Measurements from ENCODE around the gene SFTA2.
A peak's percentile ranks its signal among the peaks of the same experiment; 100 is the strongest.
"Not testable (repeated sequence)": the region's sequence is repeated elsewhere in the genome, so short reads cannot be mapped to it uniquely, and the experiment has no call there.

The SFTA2 gene

GRCh38 chr6:30931969-30932645 lies at the start of gene SFTA2:
TSS of gene SFTA2 (minus strand) at chr6:30932170. CDS start at chr6:30932096, 74 bp downstream.
- no peak for DNase-seq

GRCh38 chr6:30979690-30980089 lies 47.7 kb upstream of the SFTA2 start:
- DNase-seq, result no peak

- no peak for DNase-seq
Observed at GRCh38 chr6:30979141-30979540, 47.2 kb upstream of the SFTA2 start.

- DNase-seq, result no peak
Observed at GRCh38 chr6:30974490-30975252, 42.7 kb upstream of the SFTA2 start.

GRCh38 chr6:30972816-30973215 lies 40.8 kb upstream of the SFTA2 start:
- no peak for DNase-seq

- DNase-seq, result no peak
Observed at GRCh38 chr6:30970946-30971345, 39.0 kb upstream of the SFTA2 start.

- not testable (repeated sequence) for DNase-seq
Observed at GRCh38 chr6:30969171-30969570, 37.2 kb upstream of the SFTA2 start.

GRCh38 chr6:30966154-30966553 lies 34.2 kb upstream of the SFTA2 start:
- no peak for DNase-seq

GRCh38 chr6:30965140-30965601 lies 33.2 kb upstream of the SFTA2 start:
- no peak for DNase-seq

- no peak for DNase-seq
Observed at GRCh38 chr6:30964075-30964474, 32.1 kb upstream of the SFTA2 start.

GRCh38 chr6:30963641-30964040 lies 31.7 kb upstream of the SFTA2 start:
- DNase-seq, result no peak

- no peak for DNase-seq
Observed at GRCh38 chr6:30962716-30963115, 30.7 kb upstream of the SFTA2 start.

GRCh38 chr6:30960907-30961673 lies 29.1 kb upstream of the SFTA2 start:
- no peak for DNase-seq

GRCh38 chr6:30957716-30958115 lies 25.7 kb upstream of the SFTA2 start:
- DNase-seq, result no peak

GRCh38 chr6:30955367-30956042 lies 23.5 kb upstream of the SFTA2 start:
- DNase-seq, result peak; percentile 69

GRCh38 chr6:30954631-30955366 lies 22.8 kb upstream of the SFTA2 start:
- no peak for DNase-seq

- no peak for DNase-seq
Observed at GRCh38 chr6:30951907-30952469, 20.0 kb upstream of the SFTA2 start.

GRCh38 chr6:30948811-30949210 lies 16.8 kb upstream of the SFTA2 start:
- no peak for DNase-seq

GRCh38 chr6:30947231-30947630 lies 15.3 kb upstream of the SFTA2 start:
- no peak for DNase-seq

- DNase-seq, result no peak
Observed at GRCh38 chr6:30945281-30945680, 13.3 kb upstream of the SFTA2 start.

GRCh38 chr6:30944051-30944450 lies 12.1 kb upstream of the SFTA2 start:
- DNase-seq, result no peak

Data from activated CD8-positive, alpha-beta memory T cell treated with anti-CD3 and anti-CD28 coated beads, Interleukin-2, amount 50 U/mL, for 4 hours (primary cell).